PFSK-1 (cell line): ENCODE data around the gene FBXO27.

Experiments used
- FOXP2 ChIP-seq: optimal IDR thresholded peaks from 2 replicates; pipeline ENCODE3; 2011; ENCODE audit warnings: borderline replicate concordance, control low read depth, inconsistent platforms; ENCODE audit not compliant: insufficient read depth; ENCODE audit errors: extremely low read length, extremely low read depth
- POLR2AphosphoS5 ChIP-seq: IDR thresholded peaks from 2 replicates; pipeline ENCODE4 v1.6.1; 2012; ENCODE audit warnings: low read depth, mild to moderate bottlenecking, control low read depth, low read length, moderate library complexity
- REST ChIP-seq, 2 experiments: IDR thresholded peaks; 2 replicates each; pipeline versions ENCODE4 v1.6.1 to v1.8.0; 2011 to 2012; ENCODE audit warnings: low read depth in 2 of 2, low read length in 2 of 2, control low read depth in 1 of 2, inconsistent platforms in 1 of 2, mild to moderate bottlenecking in 1 of 2, moderate library complexity in 1 of 2; ENCODE audit not compliant: insufficient read depth in 1 of 2
- SIN3A ChIP-seq: IDR thresholded peaks from 2 replicates; pipeline ENCODE4 v1.6.1; 2012; ENCODE audit warnings: mild to moderate bottlenecking, low read length, moderate library complexity, borderline replicate concordance; ENCODE audit not compliant: insufficient read depth
- TAF1 ChIP-seq: IDR thresholded peaks from 2 replicates; pipeline ENCODE4 v1.6.1; 2012; ENCODE audit warnings: low read length, control low read depth, borderline replicate concordance; ENCODE audit not compliant: insufficient read depth

Gene FBXO27

DNA sequence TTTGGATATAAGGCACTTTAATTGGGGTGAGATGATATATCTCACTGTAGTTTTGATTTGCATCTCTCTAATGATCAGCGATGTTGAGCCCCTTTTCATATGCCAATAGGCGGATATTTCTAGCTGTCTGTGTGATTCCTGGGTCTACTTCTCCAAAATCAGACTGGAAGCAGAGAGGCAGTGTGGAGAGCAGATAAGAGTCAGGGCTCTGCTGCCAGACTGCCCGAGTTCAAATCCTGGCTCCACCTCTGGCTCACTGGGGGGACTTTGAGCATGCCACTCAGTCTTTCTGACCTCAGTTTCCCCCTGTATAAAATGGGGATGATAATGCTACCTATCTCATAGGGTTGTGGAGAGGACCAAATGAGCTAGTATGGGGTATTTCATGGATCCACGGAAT lies 27.8 kb upstream of the FBXO27 start:
- no peak for TF ChIP-seq TAF1
- TF ChIP-seq FOXP2 = no peak
- TF ChIP-seq REST (IDR thresholded peaks at IDR 0.05; ENCODE audit: insufficient read depth in 1 of 2, low read depth in 2 of 2, low read length in 2 of 2) = no peak
- TF ChIP-seq SIN3A = no peak

DNA sequence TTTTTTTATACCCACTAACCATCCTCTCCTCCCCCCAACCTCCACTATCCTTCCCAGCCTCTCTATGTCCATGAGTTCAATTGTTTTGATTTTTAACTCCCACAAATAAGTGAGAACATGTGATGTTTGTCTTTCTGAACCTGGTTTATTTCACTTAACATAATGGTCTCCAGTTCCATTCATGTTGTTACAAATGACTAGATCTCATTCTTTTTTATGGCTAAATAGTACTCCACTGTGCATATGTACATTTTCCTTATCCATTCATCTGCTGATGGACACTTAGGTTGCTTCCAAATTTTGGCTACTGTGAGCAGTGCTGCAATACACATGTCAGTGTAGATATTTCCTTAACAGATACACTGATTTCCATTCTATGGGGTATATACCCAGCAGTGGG lies 27.0 kb upstream of the FBXO27 start:
- TF ChIP-seq POLR2AphosphoS5 (no peak), TAF1 (no peak), REST (IDR thresholded peaks at IDR 0.05; ENCODE audit: insufficient read depth in 1 of 2, low read depth in 2 of 2, low read length in 2 of 2) (no peak), SIN3A (no peak), FOXP2 (no peak)

- TF ChIP-seq POLR2AphosphoS5 (no peak), TAF1 (no peak), SIN3A (no peak), REST (IDR thresholded peaks at IDR 0.05; ENCODE audit: insufficient read depth in 1 of 2, low read depth in 2 of 2, low read length in 2 of 2) (no peak), FOXP2 (no peak)
Measured at GRCh38 chr19:39057615-39058014, 25.3 kb upstream of the FBXO27 start.

GRCh38 chr19:39054091-39054470 lies 21.7 kb upstream of the FBXO27 start:
- TF ChIP-seq TAF1 = no peak
- no peak for TF ChIP-seq FOXP2
- TF ChIP-seq POLR2AphosphoS5 = no peak
- no peak for TF ChIP-seq SIN3A
- TF ChIP-seq REST (IDR thresholded peaks at IDR 0.05; ENCODE audit: insufficient read depth in 1 of 2, low read depth in 2 of 2, low read length in 2 of 2) = no peak

DNA sequence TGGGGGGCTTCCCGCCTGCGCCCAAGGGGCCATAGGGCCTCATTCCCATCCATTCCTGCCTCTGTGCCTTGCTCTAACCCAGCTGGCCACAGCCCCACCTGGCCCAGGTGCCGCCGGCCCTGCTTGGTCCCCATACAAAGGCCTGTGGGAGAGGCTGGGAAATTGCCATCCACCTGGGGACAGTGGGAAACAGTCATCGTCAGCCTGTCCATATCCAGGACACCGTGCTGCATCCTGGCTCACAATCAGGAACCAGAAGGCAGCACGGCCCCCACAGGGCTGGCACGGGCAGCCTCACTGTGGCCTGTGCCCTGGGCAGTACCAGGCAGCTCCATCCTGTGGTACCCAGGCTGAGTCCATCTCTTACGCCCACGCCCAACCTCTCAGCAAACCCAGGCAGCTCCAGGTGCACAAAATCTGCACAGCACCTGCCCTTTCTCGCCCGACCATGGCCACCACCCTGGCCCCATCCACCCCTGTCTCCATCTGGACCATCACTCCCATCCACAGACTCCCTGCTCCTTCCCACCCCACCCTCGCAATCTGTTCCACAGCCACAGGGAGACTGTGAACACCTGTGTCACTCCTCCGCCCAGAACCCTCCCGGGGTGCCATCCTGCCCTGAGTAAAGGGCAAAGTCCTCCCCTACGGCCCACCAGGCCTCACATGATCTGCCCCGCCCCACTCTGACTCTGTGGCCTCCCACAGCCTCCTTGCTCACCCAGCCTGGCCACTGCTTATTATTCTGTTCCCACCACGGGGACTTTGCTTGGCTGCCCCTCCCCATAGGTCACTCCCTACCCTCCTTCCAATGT lies 21.1 kb upstream of the FBXO27 start:
- TF ChIP-seq POLR2AphosphoS5 = no peak
- TF ChIP-seq TAF1 = no peak
- no peak for TF ChIP-seq REST (IDR thresholded peaks at IDR 0.05; ENCODE audit: insufficient read depth in 1 of 2, low read depth in 2 of 2, low read length in 2 of 2)
- no peak for TF ChIP-seq SIN3A
- no peak for TF ChIP-seq FOXP2
